NCI-H2029 (cell line): ENCODE results near the gene TMEM252.

Source experiments
- DNase-seq: peaks from one replicate; lab custom pipeline; 2025; lab: John Stamatoyannopoulos, UW

Gene TMEM252

DNA sequence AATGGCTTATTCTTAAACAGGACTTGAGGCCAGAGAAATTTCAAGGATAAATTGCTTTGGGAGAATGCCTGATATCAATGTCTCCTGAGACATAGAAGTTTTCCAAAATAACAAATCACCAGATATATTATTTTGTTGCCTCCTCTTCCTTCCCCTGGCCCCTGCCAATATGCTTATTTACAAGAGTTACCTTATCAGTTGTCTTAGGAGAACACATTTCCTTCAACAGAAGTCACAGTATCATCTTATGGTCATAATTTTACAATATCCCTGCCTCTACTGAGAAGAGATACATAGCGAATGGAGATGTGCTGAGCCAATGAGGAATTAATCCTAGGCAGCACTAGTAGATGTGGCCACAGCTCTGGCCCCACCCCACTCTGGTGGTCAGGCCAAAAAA, 43.1 kb downstream of the TMEM252 start:
- DNase-seq: no peak

DNA sequence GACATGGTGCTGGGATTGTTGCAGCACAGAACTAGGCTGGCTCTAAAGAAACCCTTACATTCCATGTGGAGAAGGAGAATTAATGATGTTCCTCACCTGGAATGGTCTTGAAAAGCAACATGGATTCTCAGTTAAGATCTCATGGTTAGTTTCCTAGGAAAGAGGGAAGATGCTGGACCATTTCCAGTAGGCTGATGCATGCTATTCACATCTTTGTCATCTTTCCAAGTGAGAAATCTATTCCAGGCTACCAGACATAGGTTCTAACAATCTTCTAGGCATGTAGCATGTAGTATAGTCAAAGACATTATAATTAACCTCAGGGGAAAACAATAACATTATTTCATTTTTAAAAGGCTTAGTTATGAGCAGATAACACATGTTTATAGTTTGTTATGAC, 44.3 kb downstream of the TMEM252 start:
- DNase-seq: no peak

DNA sequence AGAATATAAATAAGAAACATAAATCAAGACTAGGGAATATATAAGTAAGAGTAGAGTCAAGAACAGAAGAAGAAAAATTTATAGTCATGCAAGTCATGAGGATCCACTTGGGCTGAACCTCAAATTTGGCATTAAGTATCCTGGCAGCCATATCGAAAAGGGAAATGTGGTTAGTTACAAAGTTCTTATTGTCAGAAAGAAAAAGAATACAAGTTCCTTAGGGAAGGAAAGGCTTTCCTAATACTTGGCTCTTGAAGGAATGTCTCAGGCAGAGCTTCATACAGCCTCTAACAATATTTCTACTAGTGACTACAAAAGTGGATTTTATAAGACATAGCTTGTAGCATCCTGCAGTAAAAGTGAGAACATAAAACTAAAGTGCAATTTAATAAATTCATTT, 45.4 kb downstream of the TMEM252 start:
- no peak for DNase-seq

DNA sequence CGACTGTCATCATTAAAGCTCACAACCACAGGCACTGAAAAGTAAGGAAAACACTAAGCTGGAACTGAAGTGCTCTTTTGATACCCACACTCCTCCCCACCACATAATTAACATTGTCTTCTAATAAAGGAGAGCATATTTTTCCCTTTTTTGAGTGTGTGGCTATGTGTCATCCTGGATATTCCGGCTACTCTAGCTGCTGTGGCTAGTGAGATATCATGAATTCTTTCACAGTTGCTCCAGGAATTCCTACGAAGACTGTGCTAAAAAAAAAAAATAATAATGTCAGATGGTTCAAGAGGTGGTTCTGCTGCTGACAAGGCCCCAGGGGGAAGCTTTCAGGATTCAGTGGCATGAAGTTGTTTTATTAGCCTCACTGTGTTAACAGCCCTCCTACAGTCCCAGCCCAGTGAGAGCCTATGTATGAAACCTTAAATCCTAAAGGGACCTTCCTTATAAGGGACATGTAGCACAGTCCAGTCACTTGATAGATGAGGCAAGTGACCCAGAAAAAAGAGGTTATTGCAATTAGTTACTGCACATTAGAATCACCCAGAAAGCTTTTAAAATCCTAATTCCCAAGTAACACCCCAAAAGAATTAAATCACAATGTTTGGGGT, 46.6 kb downstream of the TMEM252 start:
- no peak for DNase-seq

GRCh38 chr9:68493541-68493940, 47.1 kb downstream of the TMEM252 start:
- DNase-seq: no peak

DNA sequence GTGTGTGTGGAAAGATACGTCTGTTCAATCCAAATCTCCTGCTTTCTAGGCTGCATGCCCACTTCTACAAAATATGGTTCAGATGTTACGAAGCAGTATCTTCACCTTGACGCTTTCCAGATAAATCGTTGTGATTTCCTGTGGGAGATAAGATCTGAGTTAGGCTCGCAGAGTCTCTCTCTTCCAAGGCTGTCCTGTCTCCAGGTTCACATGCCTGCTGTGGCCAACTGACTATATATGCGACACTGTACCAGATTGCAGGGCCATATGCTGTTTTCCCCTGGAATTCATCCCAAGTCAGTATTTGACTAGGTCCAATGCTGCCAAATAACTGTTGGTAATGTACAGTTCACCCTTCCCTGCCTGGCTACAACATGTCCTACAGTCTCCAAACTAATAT, 47.9 kb downstream of the TMEM252 start:
- no peak for DNase-seq

- DNase-seq: no peak
These were observed 51.0 kb downstream of the TMEM252 start for GRCh38 chr9:68489646-68490045.

DNA sequence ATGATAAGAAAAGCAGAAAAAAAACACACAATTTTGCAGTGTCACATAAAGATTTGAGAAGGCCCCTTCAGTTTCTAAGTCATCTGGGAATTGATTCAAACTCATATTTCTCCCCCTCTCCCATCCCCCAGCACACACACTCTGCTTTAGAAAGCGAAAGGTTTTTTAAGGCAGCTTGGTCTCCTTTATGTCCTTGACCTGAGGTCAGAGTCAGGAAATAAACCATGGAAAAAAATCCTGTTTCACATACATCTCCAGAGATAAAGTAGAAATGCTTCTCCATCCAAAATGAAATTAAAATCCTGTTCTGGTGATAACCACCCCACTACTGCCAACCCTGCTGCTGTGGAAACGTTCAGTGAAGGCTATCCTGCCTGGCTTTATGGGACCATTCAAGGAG, 52.6 kb downstream of the TMEM252 start:
- DNase-seq: no peak
